RCC 7860 (cell line): ENCODE results near the gene CHIC1.
"Not testable (repeated sequence)": the region's sequence is repeated elsewhere in the genome, so short reads cannot be mapped to it uniquely, and the experiment has no call there.

ENCODE experiments used
- DNase-seq: peaks from one replicate; pipeline ENCODE4 v3.0.0-alpha.2; 2015; ENCODE audit warnings: low spot score
- FAIRE-seq: peaks from 2 replicates; lab custom pipeline; 2012; peaks lifted over from hg19 to GRCh38; lab: Jason Lieb, UNC

Gene CHIC1

DNA sequence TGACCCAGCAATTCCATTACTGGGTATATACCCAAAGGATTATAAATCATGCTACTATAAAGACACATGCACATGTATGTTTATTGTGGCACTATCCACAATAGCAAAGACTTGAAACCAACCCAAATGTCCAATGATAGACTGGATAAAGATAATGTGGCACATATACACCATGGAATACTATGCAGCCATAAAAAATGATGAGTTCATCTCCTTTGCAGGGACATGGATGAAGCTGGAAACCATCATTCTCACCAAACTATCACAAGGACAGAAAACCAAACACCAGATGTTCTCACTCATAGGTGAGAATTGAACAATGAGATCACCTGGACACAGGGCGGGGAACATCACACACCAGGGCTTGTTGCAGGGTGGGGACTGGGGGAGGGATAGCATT is 144.0 kb downstream of the CHIC1 start:
- not testable (repeated sequence) for FAIRE-seq, DNase-seq

DNA sequence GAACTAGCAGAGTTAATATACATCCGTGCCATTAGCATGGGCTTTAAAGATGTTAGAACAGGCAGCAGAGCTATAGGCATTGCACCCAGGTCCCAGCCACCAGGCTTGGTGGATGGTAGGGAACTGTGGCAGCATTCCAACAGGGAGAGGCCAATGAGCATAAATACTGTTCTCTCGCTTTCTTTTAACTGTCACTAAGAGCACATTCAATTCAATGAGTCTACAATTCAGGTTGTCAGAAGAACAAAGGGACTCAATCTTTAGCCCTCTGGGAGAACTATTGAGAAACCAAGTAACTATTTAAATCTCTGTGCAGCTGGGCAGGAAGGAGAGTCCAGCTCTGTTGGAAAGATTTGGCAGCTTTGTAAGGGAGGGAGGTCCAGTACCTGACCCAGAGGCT is 165.6 kb downstream of the CHIC1 start:
- DNase-seq (no peak), FAIRE-seq (no peak)
